Duodenal mucosa (tissue), 2 donors: ENCODE data around the gene OR2AE1.

Source experiments
- H3K27ac ChIP-seq: one replicate; pipeline ENCODE4 v1.7.0; 2013; ENCODE audit warnings: low read depth, low read length
- H3K27me3 ChIP-seq, 2 donors: one replicate each; pipeline ENCODE4 v1.7.0; 2013; ENCODE audit warnings: low read length in 2 of 2, control low read depth in 1 of 2; ENCODE audit not compliant: insufficient read depth in 2 of 2, control insufficient read depth in 1 of 2
- H3K36me3 ChIP-seq, 2 donors: one replicate each; pipeline ENCODE4 v1.7.0; 2013; ENCODE audit warnings: low read length in 2 of 2, control low read depth in 1 of 2; ENCODE audit not compliant: insufficient read depth in 2 of 2, control insufficient read depth in 1 of 2
- H3K4me1 ChIP-seq, 2 donors: one replicate each; pipeline ENCODE4 v1.7.0; 2013; ENCODE audit warnings: low read length in 2 of 2, control low read depth in 1 of 2; ENCODE audit not compliant: insufficient read depth in 2 of 2, control insufficient read depth in 1 of 2
- H3K4me3 ChIP-seq, 2 donors: one replicate each; pipeline ENCODE4 v1.7.0; 2013; ENCODE audit warnings: low read length in 2 of 2, low read depth in 1 of 2
- H3K9ac ChIP-seq, 2 donors: one replicate each; pipeline ENCODE4 v1.7.0; 2013; ENCODE audit warnings: low read length in 2 of 2, low read depth in 1 of 2
- H3K9me3 ChIP-seq, 2 donors: one replicate each; pipeline ENCODE4 v1.7.0; 2013; ENCODE audit warnings: low read length in 2 of 2, control low read depth in 1 of 2; ENCODE audit not compliant: control insufficient read depth in 1 of 2

OR2AE1 gene

DNA sequence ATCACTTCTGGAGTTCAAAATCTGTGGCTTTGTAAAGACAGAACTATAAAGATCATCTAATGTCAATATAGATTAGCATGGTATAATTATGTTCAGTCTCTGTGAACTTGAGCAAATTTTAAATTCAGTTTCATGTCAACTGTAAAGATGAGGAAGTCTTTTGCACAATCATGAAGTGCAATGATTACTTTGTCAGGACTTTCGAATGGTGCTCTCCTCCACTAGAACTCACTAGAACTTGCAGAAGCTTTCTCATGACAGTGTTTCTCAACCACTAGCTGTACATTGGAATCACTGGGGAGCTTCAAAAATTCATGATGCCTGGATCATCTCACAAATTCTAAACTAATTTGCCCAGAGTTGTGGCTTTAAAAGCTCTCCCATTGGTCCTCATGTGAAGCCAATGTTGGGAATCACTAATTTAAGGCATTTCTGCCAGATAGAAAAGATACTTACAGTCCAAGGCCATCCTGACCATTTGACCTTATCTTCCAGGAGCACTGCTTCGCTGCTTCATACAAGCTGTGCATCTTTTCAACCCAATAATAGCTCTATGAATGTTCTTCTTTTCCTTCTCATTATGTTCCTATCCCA is 12.9 kb downstream of the OR2AE1 start:
- Histone ChIP-seq H3K4me1 (no peaks in the 10 kb centered on the region), H3K9me3 (no peaks in the 10 kb centered on the region), H3K4me3 (no peak overlapping the region), H3K27ac (no peak overlapping the region), H3K36me3 (no peaks in the 10 kb centered on the region), H3K27me3 (no peaks in the 10 kb centered on the region), H3K9ac (no peak overlapping the region)

DNA sequence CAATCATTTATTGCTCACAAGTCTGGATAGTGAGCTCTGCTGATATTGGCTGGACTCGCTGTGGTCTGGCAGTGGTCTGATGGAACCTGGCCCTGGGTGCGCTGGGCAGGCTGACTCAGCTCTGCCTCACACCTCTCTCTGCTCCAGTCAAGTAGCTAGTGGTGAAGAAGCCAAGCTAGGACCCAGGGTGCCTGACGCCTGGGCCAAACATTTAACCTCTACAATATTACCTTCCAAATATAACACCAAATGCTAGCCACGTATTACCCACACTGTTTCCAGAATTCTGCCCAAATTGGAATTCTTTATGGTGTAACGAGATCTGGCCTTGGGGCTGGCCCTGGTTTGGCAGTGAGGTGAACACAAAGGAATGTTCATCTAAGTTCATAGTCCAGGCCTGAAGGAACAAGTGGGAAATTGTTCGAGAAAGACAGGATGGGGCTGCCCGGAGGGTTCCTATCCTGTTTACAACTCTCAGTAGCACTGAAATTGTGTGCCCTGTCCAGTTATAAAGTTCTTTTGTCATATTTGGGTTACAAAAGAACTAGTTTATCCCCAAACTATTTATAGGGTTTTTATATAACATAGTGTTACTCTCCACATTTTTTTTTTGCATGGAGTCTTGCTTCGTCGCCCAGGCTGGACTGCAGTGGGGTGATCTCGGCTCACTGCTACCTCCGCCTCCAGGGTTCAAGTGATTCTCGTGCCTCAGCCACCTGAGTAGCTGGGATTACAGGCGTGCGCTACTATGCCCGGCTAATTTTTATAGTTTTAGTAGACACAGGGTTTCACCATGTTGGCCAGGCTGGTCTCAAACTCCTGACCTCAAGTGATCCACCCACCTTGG is 16.3 kb downstream of the OR2AE1 start:
- H3K4me3 ChIP-seq: no peak overlapping the region
- no peaks in the 10 kb centered on the region for H3K27me3 ChIP-seq
- no peaks in the 10 kb centered on the region for H3K9me3 ChIP-seq
- H3K27ac ChIP-seq: no peak overlapping the region
- no peaks in the 10 kb centered on the region for H3K36me3 ChIP-seq
- H3K4me1 ChIP-seq: no peaks in the 10 kb centered on the region
- H3K9ac ChIP-seq: no peak overlapping the region

DNA sequence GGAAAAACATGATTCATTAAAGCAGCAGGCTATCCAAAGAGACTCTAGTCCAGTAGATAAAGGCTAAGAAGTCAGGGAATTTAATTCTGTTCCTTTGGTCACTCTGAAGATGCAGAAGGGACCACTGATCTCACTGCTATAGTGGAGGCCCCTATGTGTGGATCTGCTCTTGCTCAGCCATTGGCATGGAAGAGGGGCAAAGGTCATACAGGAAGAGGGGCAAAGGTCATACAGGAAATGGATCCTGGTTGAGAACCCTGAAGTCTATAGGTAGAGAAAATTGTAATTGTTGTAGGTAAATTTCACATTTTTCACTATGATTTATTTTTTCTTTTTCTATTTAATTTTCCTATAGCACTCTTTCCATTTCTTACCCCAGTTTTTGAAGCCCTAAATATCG is 21.6 kb downstream of the OR2AE1 start:
- no peak overlapping the region for H3K4me3 ChIP-seq

DNA sequence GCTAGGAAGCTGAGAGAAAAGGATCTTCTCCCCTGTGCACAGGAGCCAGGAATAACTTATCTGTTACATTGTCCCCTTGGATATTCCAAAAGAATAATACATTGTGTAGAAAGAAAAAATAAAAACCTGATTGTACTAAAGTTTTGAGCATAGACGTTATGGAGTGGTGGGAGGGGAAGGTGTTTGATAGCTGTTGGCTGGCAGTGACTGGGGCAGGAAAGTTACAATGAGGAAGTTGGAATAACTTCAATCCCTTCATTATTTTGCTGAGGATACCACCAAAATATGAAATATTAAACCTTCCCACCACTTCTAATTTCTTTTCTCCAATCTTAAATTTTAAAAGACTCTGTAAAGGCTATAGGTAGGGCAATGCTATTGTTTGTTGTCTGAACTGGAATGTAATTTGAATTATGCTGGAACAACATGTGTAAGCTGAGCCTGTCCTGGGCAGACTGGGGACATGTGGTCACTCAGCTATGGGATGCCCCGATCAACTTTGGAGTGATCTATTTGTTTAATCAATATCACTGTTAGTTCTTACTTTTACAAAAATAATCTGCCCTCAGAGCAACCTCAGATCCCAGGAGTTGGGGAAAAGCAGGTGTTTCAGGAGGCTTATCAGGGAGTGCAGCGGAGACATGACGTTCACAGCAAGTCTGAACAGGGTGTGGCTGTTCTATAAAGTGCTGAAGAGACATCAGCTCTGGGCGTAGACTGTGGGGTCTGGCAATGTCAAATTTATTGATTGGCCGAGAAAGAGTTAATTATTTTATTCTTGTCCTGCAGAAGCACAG is 28.2 kb downstream of the OR2AE1 start:
- Histone ChIP-seq H3K9me3 (no peaks in the 10 kb centered on the region), H3K4me3 (no peak overlapping the region), H3K9ac (no peak overlapping the region), H3K36me3 (no peaks in the 10 kb centered on the region), H3K4me1 (peaks cover 0 to 9% of the 10 kb centered on the region in 2 donors), H3K27ac (no peak overlapping the region), H3K27me3 (no peaks in the 10 kb centered on the region)

More for the DNA sequence above, 21.6 kb downstream of the OR2AE1 start:
- H3K4me1 ChIP-seq: no peaks in the 10 kb centered on the region
- no peaks in the 10 kb centered on the region for H3K9me3 ChIP-seq
- H3K9ac ChIP-seq: no peak overlapping the region
- no peaks in the 10 kb centered on the region for H3K36me3 ChIP-seq
- H3K27ac ChIP-seq: no peak overlapping the region
- no peaks in the 10 kb centered on the region for H3K27me3 ChIP-seq

DNA sequence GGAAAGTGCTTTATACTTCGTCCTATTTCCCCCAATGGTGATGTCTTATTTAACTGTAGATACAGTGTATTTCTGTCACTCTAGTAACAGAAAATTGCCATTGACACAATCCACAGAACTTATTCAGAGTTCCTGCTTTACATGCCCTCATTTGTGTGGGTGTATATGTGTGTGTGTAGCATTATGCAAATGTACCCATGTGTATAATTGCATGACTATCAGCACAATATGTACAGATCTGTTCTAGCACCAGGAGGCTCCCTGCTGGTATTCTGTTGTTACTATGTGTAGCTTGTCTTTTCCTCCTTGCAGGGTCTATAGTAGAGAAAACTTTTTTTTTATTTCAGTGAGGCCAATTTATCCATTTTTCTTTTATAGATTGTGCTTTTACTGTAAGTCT is 32.5 kb downstream of the OR2AE1 start:
- Histone ChIP-seq H3K9ac (no peak overlapping the region), H3K36me3 (no peaks in the 10 kb centered on the region), H3K4me3 (no peak overlapping the region), H3K9me3 (no peaks in the 10 kb centered on the region), H3K4me1 (peaks cover 0 to 11% of the 10 kb centered on the region in 2 donors), H3K27ac (no peak overlapping the region), H3K27me3 (no peaks in the 10 kb centered on the region)

DNA sequence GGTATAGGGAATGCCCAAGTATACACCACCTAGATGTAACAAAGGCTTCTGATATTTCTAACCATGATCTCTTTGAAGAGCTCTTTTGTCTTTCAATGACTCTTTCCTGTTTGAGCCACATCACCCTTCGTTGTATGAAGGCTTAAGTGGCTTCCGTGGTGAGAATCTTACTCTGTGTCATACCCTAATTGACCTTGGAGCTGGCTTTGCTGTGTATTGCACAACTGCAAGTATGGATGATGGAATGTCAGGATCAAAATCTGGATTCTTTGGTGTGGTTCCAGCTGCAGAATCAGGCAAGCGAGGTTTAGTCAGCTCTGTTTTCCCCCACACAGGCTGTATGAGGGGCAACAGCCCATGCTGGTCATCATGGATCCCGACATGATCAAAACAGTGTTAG is 33.0 kb downstream of the OR2AE1 start:
- Histone ChIP-seq H3K4me3 (no peak overlapping the region), H3K27ac (no peak overlapping the region), H3K4me1 (peaks cover 0 to 9% of the 10 kb centered on the region in 2 donors), H3K9ac (no peak overlapping the region), H3K36me3 (no peaks in the 10 kb centered on the region), H3K9me3 (no peaks in the 10 kb centered on the region), H3K27me3 (no peaks in the 10 kb centered on the region)

DNA sequence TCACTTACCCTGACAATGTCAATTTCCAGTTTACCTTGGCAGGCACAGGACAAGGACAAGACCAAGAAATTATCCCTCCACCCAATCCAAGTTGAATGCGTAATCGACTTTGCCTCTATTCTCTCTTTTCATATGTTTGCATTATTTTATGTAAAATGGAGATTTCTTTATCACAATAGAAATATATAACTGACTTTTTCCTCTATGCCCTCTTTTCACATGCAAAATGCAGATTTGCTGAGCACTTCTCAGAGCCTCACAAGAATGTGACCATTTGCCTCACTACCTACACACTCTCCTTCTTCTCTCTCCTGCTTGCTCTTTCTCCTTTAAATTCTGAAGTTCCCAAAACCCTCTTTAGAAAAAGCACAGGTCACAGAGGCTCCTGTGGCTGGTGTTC is 33.9 kb downstream of the OR2AE1 start:
- no peaks in the 10 kb centered on the region for H3K36me3 ChIP-seq
- no peak overlapping the region for H3K27ac ChIP-seq
- no peaks in the 10 kb centered on the region for H3K9me3 ChIP-seq
- peaks cover 0 to 6% of the 10 kb centered on the region in 2 donors for H3K4me1 ChIP-seq
- no peak overlapping the region for H3K9ac ChIP-seq
- no peaks in the 10 kb centered on the region for H3K27me3 ChIP-seq
- H3K4me3 ChIP-seq: no peak overlapping the region

DNA sequence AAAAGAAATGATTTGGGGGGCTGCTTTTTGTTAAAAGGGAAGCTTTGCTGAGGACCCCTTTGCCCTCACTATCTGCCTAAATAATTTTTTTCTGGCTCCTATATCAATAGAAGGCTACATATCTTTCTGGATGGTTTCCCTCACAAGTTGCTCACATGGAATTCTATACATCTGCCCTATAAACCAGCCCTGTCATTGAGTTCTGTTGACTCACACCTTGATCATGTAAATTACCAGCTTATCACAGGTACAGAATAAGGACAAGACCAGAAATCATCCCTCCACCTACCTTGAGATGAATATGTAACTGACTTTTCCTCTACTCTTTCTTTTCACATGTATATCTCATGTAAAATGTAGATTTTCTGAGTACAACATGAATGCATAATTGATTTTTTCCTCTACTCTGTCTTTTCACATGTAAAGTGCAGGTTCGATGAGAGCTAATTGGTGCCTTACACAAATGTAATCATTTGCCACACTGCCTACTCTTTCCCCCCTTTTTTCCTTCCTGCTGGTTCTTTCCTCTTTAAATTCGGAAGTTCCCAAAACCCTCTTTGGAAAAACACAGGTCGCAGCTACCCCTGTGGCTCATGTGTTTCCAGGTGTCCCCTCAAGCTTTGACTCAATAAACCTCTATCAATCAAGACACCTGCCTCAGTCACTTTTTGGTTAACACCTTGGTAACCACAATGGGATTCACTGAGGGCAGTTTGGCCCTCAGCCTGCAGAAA is 36.5 kb downstream of the OR2AE1 start:
- Histone ChIP-seq H3K27ac (no peak overlapping the region), H3K27me3 (no peaks in the 10 kb centered on the region), H3K9ac (no peak overlapping the region), H3K4me1 (peaks cover 6 to 12% of the 10 kb centered on the region in 2 donors), H3K4me3 (no peak overlapping the region), H3K9me3 (no peaks in the 10 kb centered on the region), H3K36me3 (no peaks in the 10 kb centered on the region)

DNA sequence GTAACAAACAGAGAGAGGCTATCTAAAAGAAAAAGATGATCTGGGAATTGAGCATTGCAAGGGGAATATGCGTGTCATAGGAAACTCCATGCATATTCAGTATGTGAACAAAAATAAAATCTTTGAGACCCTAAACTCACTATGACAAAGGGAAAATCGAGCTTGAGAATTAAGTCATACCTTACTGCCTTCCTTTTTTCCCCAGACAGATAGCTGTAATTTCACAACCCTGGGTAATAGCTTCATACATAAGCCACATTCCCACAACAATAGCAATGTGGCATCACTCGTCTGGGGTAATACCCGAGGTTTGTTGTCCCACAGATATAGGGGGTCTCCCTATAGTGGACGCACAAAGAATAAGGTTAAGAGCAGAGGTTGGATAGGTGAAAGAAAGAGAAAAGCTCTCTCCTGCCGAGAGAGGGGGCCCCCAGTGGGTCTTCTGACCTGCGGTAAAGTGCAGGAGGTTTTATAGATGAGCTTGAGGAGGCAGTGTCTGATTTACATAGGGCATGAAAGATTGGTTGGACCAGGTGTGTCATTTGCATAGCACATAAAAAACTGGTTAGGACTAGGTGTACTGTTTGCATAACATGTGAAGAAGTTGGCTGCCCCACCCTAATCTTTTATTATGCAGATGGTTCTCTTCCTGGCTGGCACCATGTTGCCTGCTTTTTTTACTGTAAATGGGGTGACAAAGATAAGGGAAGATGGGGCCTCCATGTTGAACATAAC is 37.4 kb downstream of the OR2AE1 start:
- Histone ChIP-seq H3K9ac (no peak overlapping the region), H3K4me3 (peak overlapping the region in 1 of 2 donors; percentile 35), H3K9me3 (no peaks in the 10 kb centered on the region), H3K27me3 (no peaks in the 10 kb centered on the region), H3K4me1 (peaks cover 6 to 12% of the 10 kb centered on the region in 2 donors), H3K36me3 (no peaks in the 10 kb centered on the region), H3K27ac (no peak overlapping the region)
